CD4-positive, CD25-positive, alpha-beta regulatory T cell (primary cell): ENCODE results near the gene AGTR1. TPM values are rescaled to one million over a fixed set of nuclear protein-coding genes. Genes with fewer than 3 reads are reported as not detected.

Experiments used
- ATAC-seq, 2 donors: fragments of 150-1000 bp; cut with Tn5 transposase; one replicate each; pipeline ENCODE4 v1.10.0; 2021; ENCODE audit warnings: low read depth in 2 of 2, moderate number of reproducible peaks in 2 of 2, moderate library complexity in 1 of 2
- DNase-seq, 3 donors: peaks; one replicate each; pipeline versions ENCODE4 v3.0.0 to v3.0.0-alpha.2; 2012 to 2022; ENCODE audit warnings: mixed read lengths in 1 of 3
- H3K27ac ChIP-seq: one replicate; pipeline ENCODE4 v1.7.0; 2013; ENCODE audit warnings: mild to moderate bottlenecking, low read length; ENCODE audit not compliant: insufficient read depth, poor library complexity, severe bottlenecking
- H3K27me3 ChIP-seq: one replicate; pipeline ENCODE4 v1.7.0; 2013; ENCODE audit warnings: low read length; ENCODE audit not compliant: control insufficient read depth, insufficient read depth
- H3K36me3 ChIP-seq: one replicate; pipeline ENCODE4 v1.7.0; 2013; ENCODE audit warnings: mild to moderate bottlenecking, low read length, moderate library complexity; ENCODE audit not compliant: control insufficient read depth, insufficient read depth
- H3K4me1 ChIP-seq: 2 replicates; pipeline ENCODE4 v1.7.0; 2013; ENCODE audit warnings: mild to moderate bottlenecking, low read length; ENCODE audit not compliant: insufficient read depth, control insufficient read depth, poor library complexity, severe bottlenecking
- H3K4me3 ChIP-seq: one replicate; pipeline ENCODE4 v1.7.0; 2013; ENCODE audit warnings: low read depth, mild to moderate bottlenecking, low read length, moderate library complexity
- H3K9me3 ChIP-seq, 2 experiments: 1 replicate in 1 of 2; 2 replicates in 1 of 2; pipeline ENCODE4 v1.7.0; 2013; ENCODE audit warnings: low read length in 2 of 2, mild to moderate bottlenecking in 1 of 2, moderate library complexity in 1 of 2; ENCODE audit not compliant: control insufficient read depth in 2 of 2
- H3K27ac Mint-ChIP-seq, 3 donors: one replicate each; pipeline ENCODE4 v1.8.0; 2020 to 2022; ENCODE audit warnings: mild to moderate bottlenecking in 3 of 3, mixed read lengths in 3 of 3, moderate library complexity in 2 of 3
- H3K27me3 Mint-ChIP-seq: one replicate; pipeline ENCODE4 v1.8.0; 2022; ENCODE audit warnings: mild to moderate bottlenecking, mixed read lengths
- H3K36me3 Mint-ChIP-seq: one replicate; pipeline ENCODE4 v1.8.0; 2020; ENCODE audit warnings: mixed read lengths
- H3K4me1 Mint-ChIP-seq, 4 donors: one replicate each; pipeline ENCODE4 v1.8.0; 2020 to 2022; ENCODE audit warnings: mixed read lengths in 4 of 4, mild to moderate bottlenecking in 1 of 4
- H3K4me3 Mint-ChIP-seq, 4 donors: one replicate each; pipeline ENCODE4 v1.8.0; 2020 to 2022; ENCODE audit warnings: mild to moderate bottlenecking in 4 of 4, mixed read lengths in 4 of 4, moderate library complexity in 3 of 4
- H3K9me3 Mint-ChIP-seq, 7 donors: one replicate each; pipeline ENCODE4 v1.8.0; 2020 to 2022; ENCODE audit warnings: mixed read lengths in 7 of 7, mild to moderate bottlenecking in 3 of 7, moderate library complexity in 2 of 7
- polyA plus RNA-seq, 4 donors: library from polyadenylated mRNA; unstranded; fragments of 300-500 nt; fragmentation: Illumina TruSeq; gene quantifications; one replicate each; pipeline ENCODE4 v1.2.3, GENCODE V29; 2021
- total RNA-seq: library from RNA; stranded (reverse); gene quantifications from one replicate; pipeline ENCODE4 v1.2.3, GENCODE V29; 2022

AGTR1 gene
- total RNA-seq (not detected), polyA plus RNA-seq (not detected)

DNA sequence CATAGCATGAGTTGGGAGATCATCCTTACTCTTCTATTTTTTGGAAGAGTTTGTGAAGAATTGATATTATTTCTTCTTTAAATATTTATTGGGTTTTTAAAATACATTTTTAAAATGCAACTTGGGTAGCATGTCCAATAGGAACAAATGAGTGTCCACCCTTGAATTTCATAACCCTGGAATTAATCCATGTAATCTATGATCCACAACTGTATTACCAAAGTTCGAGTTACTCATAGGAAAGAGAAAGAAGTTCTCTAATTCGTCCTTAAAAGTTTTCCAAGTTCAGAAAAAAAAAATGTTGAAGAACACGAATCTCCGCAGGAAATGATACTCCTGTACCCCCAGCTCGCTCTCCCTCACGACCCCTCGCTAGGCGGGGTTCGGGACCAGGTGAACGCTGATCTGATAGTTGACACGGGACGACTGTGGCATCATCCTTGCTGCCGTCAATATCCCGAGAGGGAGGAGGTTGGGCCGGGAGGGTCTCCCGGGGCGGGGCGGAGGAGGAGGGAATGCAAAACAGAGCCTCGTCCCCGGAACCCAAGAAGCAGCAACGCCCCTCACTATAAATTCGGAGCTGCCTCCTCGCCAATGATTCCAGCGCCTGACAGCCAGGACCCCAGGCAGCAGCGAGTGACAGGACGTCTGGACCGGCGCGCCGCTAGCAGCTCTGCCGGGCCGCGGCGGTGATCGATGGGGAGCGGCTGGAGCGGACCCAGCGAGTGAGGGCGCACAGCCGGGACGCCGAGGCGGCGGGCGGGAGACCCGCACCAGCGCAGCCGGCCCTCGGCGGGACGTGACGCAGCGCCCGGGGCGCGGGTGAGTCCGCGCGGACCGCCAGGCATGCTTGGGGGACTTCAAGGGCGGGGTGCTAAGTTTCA lies at the start of gene AGTR1:
Gene AGTR1, plus strand, starts transcription at position 598 of the 884 bp plus-strand sequence. CDS start 43,133 bp downstream, outside the sequence.
- Mint-ChIP-seq H3K27me3 (peaks cover 12% of the 10 kb centered on the region), H3K36me3 (no peaks in the 10 kb centered on the region), H3K9me3 (peaks cover 0 to 4% (median 2%) of the 10 kb centered on the region in 7 donors), H3K27ac (no peak within 1 kb of the TSS), H3K4me1 (no peaks in the 10 kb centered on the region), H3K4me3 (no peak within 1 kb of the TSS)
- Histone ChIP-seq H3K9me3 (no peaks in the 10 kb centered on the region), H3K27ac (no peak within 1 kb of the TSS), H3K36me3 (no peaks in the 10 kb centered on the region), H3K4me1 (no peaks in the 10 kb centered on the region), H3K4me3 (no peak within 1 kb of the TSS), H3K27me3 (no peaks in the 10 kb centered on the region)
- ATAC-seq, result no peak
- no peak for DNase-seq

DNA sequence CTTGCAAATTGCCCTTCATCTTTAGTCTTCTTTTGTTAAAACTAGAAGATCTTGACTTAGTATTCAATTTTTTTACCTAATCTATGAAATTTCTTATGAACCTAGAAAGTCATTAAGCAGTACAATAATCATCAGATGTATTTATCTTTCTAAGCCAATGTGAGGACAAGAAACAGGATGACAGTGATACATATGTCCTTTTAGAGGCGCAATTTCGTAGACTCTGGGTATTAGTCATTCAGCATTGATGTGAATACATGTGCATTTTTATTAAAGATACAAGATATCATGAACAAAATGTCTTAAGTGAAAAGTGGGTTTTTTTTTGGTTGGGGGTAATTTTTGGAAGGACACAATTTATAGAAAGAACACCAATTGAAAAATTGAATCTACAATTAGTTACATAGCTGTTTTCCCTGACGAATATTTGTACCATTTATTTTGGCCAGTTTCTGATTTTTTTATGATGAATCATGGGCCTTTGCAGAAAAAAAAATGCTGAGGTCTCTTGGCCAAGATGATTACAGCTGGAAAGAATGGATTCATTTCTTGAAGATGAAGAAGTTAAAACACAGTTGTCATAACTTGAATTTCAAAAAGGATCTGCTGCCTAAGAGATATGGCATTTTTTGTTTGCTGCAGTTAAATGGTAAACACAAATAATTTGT lies 48.9 kb upstream of the AGTR1 start:
- Histone ChIP-seq H3K9me3 (no peaks in the 10 kb centered on the region), H3K27ac (no peak overlapping the region), H3K27me3 (no peaks in the 10 kb centered on the region), H3K4me3 (no peak overlapping the region), H3K36me3 (no peaks in the 10 kb centered on the region), H3K4me1 (no peaks in the 10 kb centered on the region)
- DNase-seq (no peak), ATAC-seq (no peak)
- H3K9me3 Mint-ChIP-seq, result peaks cover 0 to 1% (median 0%) of the 10 kb centered on the region in 7 donors
- no peaks in the 10 kb centered on the region for H3K27me3 Mint-ChIP-seq
- H3K36me3 Mint-ChIP-seq, result no peaks in the 10 kb centered on the region
- no peak overlapping the region for H3K27ac Mint-ChIP-seq
- H3K4me3 Mint-ChIP-seq, result no peak overlapping the region
- no peaks in the 10 kb centered on the region for H3K4me1 Mint-ChIP-seq

GRCh38 chr3:148651549-148651948 lies 46.2 kb upstream of the AGTR1 start:
- no peaks in the 10 kb centered on the region for H3K36me3 Mint-ChIP-seq
- peak overlapping the region in 1 of 3 donors; percentile 7 for H3K27ac Mint-ChIP-seq
- DNase-seq (no peak), ATAC-seq (no peak)
- Histone ChIP-seq H3K36me3 (no peaks in the 10 kb centered on the region), H3K27me3 (no peaks in the 10 kb centered on the region), H3K4me3 (no peak overlapping the region), H3K4me1 (no peaks in the 10 kb centered on the region), H3K9me3 (no peaks in the 10 kb centered on the region), H3K27ac (no peak overlapping the region)
- peaks cover 0 to 1% (median 0%) of the 10 kb centered on the region in 7 donors for H3K9me3 Mint-ChIP-seq
- no peaks in the 10 kb centered on the region for H3K4me1 Mint-ChIP-seq
- H3K4me3 Mint-ChIP-seq, result no peak overlapping the region
- no peaks in the 10 kb centered on the region for H3K27me3 Mint-ChIP-seq

GRCh38 chr3:148654433-148654832 lies 43.3 kb upstream of the AGTR1 start:
- DNase-seq, result no peak
- H3K9me3 ChIP-seq, result no peaks in the 10 kb centered on the region
- ATAC-seq, result no peak
- no peaks in the 10 kb centered on the region for H3K4me1 Mint-ChIP-seq
- no peaks in the 10 kb centered on the region for H3K27me3 Mint-ChIP-seq
- H3K4me3 ChIP-seq, result no peak overlapping the region
- no peaks in the 10 kb centered on the region for H3K4me1 ChIP-seq
- H3K27ac ChIP-seq, result no peak overlapping the region
- no peaks in the 10 kb centered on the region for H3K27me3 ChIP-seq
- H3K36me3 Mint-ChIP-seq, result no peaks in the 10 kb centered on the region
- no peak overlapping the region for H3K27ac Mint-ChIP-seq
- H3K9me3 Mint-ChIP-seq, result peaks cover 0 to 4% (median 0%) of the 10 kb centered on the region in 7 donors
- no peak overlapping the region for H3K4me3 Mint-ChIP-seq
- H3K36me3 ChIP-seq, result no peaks in the 10 kb centered on the region

- Histone ChIP-seq H3K27me3 (no peaks in the 10 kb centered on the region), H3K27ac (no peak overlapping the region), H3K4me3 (no peak overlapping the region), H3K4me1 (no peaks in the 10 kb centered on the region), H3K9me3 (no peaks in the 10 kb centered on the region), H3K36me3 (no peaks in the 10 kb centered on the region)
- ATAC-seq (no peak), DNase-seq (no peak)
- Mint-ChIP-seq H3K27ac (no peak overlapping the region), H3K4me3 (no peak overlapping the region), H3K27me3 (no peaks in the 10 kb centered on the region), H3K36me3 (no peaks in the 10 kb centered on the region), H3K9me3 (peaks cover 0 to 4% (median 0%) of the 10 kb centered on the region in 7 donors), H3K4me1 (no peaks in the 10 kb centered on the region)
These were observed 40.2 kb upstream of the AGTR1 start for GRCh38 chr3:148657470-148657869.

- Histone ChIP-seq H3K4me1 (no peaks in the 10 kb centered on the region), H3K27me3 (no peaks in the 10 kb centered on the region), H3K9me3 (no peaks in the 10 kb centered on the region), H3K27ac (no peak overlapping the region), H3K36me3 (no peaks in the 10 kb centered on the region), H3K4me3 (no peak overlapping the region)
- DNase-seq, result no peak
- Mint-ChIP-seq H3K27me3 (no peaks in the 10 kb centered on the region), H3K9me3 (peaks cover 0 to 4% (median 0%) of the 10 kb centered on the region in 7 donors), H3K36me3 (no peaks in the 10 kb centered on the region), H3K4me1 (no peaks in the 10 kb centered on the region), H3K27ac (no peak overlapping the region), H3K4me3 (no peak overlapping the region)
- no peak for ATAC-seq
These were observed 38.2 kb upstream of the AGTR1 start for GRCh38 chr3:148659512-148659911.

- Mint-ChIP-seq H3K9me3 (peaks cover 0 to 2% (median 0%) of the 10 kb centered on the region in 7 donors), H3K36me3 (no peaks in the 10 kb centered on the region), H3K27ac (no peak overlapping the region), H3K27me3 (no peaks in the 10 kb centered on the region), H3K4me3 (no peak overlapping the region), H3K4me1 (no peaks in the 10 kb centered on the region)
- Histone ChIP-seq H3K27me3 (no peaks in the 10 kb centered on the region), H3K4me3 (no peak overlapping the region), H3K27ac (no peak overlapping the region), H3K4me1 (no peaks in the 10 kb centered on the region), H3K9me3 (no peaks in the 10 kb centered on the region), H3K36me3 (no peaks in the 10 kb centered on the region)
- ATAC-seq, result no peak
- no peak for DNase-seq
These were observed 17.4 kb upstream of the AGTR1 start for GRCh38 chr3:148680289-148680688.
